Embryonic facial prominence (tissue), 1 donor: ENCODE measurements around the gene NR2E3.
A peak's percentile ranks its signal among the peaks of the same experiment; 100 is the strongest.

Source experiments
- DNase-seq: peaks from one replicate; pipeline ENCODE4 v3.0.0-alpha.2; 2016; ENCODE audit errors: extremely low spot score

The NR2E3 gene

GRCh38 chr15:71791975-71792374 is 18.4 kb upstream of the NR2E3 start:
- no peak for DNase-seq

DNA sequence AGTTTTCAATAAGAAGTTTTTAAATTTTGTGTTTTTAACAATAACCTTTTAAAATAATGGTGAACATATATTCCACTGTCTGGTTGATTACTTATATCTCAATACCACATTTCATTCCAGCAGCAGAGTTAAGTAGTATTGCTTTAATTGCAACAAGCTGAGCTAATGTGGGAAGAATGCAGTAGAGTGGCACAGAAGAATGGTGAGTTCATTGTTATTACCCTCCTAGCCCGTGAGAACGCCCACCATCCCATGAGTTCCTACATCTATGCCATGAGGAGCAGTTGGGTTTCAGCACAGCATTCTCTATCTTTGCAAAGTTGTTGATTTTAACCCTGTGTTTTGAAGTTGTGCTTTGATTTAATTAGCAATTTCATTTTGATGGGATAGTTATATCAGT is 17.8 kb upstream of the NR2E3 start:
- DNase-seq: no peak

DNA sequence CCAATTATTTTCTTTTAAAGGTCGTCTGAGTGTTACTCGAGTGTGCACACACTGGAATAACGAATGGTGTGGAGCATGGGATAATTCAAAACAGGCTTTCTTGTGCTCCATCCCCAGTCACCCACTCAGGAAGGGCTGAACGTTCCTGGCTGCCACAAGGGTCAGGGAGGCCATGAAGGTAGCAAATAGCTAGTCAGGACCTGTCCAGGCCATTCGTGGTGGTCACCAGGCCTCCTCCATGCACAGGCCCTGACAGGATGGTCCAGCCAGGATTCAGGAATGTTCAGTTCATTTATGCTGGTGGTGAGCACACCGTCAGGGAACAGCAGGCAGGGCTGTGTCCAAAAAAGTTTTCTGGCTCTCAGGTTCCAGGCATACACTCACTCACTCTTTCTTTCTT is 11.7 kb upstream of the NR2E3 start:
- DNase-seq: no peak

- no peak for DNase-seq
These were observed 10.2 kb upstream of the NR2E3 start for GRCh38 chr15:71800190-71800589.

DNA sequence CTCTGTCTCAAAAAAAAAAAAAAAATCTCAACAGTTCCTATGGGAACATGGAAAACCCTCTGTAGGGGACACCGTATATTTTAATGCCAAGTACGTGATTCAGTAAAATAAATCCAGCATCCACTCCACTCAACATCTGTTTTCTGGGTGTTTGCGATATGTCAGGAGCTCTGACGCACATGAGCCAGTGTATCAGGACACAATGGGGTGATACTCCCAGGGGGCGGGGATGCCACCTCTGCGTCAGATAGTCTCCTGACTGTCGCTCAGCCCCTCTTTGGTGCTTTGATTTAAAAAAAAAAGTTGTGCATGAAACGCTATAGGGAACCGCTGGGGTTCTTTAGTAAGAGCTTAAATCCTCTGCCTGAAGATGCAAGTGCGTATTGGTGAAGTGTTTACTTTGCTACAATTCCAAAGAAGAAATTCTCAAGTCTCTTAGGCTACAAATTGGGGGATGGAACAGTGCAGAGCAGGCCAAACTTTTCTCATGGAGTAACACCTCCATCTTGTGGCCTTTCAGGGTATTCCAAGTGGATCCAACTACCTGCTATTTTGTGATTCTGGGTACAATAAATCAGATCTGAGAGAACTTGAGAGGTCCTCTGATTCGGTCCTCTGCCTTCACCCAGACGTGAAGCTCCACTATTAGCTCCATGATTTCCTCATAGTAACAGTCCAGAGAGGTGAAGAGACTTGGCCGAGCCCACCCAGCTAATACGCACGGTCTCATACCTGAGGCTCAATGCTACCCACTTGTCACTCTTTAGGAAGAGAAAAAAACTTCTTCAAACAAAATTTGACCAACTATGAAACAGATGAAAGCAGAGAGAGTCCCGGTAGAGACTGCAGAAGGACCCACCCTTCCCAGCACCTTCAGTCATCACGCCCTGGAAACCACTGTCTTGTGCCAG is 9.3 kb upstream of the NR2E3 start:
- peak; percentile 73 for DNase-seq

- no peak for DNase-seq
These were observed 8.3 kb upstream of the NR2E3 start for GRCh38 chr15:71801935-71802655.

DNA sequence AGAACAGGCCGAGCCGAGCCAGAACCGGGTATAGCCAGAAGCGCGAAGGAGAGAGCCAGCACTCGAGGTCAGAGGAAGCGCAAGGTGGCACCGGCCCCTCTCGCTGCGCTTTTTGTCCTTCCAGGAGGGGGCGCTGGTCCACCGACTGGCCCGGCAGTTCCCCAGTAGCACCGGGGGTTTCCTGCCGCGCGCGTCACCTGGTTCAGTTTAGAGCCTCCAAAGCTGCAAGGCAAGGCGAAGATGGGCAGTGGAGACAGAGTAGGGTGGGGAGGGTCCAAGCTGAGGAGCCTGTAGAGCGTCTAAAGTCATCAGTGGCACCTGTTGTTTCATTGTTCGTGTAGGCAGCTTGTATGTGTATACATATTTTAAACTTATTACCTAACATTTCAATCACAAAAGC is 7.6 kb upstream of the NR2E3 start:
- DNase-seq: no peak

GRCh38 chr15:71804226-71804625 is 6.1 kb upstream of the NR2E3 start:
- DNase-seq: no peak

- no peak for DNase-seq
These were observed 5.5 kb upstream of the NR2E3 start for GRCh38 chr15:71804695-71805470.

DNA sequence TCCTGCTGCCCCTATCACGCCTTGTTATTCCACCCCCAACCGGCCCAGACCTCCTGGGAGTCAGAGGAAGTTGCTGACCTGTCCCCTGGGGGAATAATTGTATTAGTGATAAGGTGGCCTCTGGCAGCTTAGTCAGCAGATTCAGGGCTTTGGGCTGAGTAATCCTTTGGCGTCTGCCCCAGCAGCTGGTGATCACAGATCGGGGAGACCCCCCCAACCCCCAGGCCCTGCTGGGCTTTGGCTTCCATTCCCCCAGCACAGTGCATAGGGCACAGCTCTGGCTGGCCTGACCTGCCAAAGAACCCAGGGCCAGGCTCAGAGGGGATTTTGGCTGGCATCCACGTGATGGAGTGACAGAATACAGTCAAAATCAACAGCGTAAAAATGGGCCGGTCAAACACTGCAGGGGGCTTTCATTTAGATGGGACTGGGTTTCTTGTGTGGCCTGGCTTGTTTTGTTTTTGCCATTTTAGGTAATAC is 3.9 kb upstream of the NR2E3 start:
- no peak for DNase-seq

DNA sequence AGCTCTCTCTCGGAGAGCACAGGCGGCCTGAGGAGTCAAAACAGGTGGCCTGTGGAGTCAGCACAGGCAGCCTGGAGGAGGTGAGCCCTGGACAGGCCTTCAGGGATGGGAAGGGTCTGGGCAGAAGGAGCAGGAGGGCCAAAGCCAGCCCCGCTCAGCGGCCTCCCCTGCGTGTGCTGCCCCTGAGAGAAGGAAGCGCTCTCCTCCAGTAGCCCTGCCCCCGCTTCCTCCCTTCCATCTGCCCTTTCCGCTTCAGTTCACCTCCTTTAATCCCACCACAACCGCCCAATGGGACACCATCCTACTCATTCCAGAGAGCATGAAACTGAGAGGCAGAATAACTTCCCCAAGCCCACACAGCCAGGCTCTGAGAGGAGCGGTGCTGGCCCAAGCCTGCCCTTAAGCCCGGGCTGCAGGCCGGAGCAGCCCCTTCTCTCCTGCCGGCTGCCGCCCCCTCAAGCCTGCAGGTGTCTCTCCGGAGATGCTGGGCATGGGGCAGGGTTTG is 3.2 kb upstream of the NR2E3 start:
- no peak for DNase-seq

- no peak for DNase-seq
These were observed 2.7 kb upstream of the NR2E3 start for GRCh38 chr15:71807691-71808091.

DNA sequence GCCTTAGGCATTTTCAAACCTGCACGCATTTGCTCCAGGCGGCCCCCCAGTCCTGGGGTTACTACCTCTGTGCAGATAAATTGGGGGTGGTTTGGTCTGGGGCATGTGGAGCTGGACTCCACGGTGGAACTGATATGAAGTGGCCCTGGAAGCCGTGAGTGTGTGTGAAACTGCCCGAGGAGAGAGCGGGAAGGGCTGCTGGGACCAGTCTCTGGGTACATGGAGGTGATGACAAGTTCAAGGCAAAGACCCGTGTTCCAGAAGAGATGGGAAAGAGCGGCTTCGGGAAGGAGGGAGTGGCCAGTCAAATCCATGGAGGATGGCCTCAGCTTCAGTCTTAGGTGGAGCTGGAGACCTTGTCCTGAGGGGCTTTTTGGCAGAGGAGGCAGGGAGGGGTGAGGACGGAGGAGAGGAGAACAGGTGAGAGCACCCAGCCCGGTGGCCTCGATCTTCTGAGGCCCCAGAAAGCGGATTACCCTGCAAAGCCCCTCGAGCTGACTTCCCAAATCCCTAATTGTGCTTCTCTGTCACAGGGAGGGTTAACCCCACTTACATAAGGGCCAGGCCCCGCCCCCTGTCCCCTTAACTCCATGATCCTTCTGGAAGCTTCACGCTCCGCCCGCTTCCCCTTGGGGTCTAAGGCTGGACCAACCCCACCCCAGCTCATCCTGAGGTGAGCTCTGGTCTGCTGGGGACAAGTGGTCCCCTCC is 1.9 kb upstream of the NR2E3 start:
- no peak for DNase-seq

- no peak for DNase-seq
These were observed 1.0 kb upstream of the NR2E3 start for GRCh38 chr15:71809346-71809745.

DNA sequence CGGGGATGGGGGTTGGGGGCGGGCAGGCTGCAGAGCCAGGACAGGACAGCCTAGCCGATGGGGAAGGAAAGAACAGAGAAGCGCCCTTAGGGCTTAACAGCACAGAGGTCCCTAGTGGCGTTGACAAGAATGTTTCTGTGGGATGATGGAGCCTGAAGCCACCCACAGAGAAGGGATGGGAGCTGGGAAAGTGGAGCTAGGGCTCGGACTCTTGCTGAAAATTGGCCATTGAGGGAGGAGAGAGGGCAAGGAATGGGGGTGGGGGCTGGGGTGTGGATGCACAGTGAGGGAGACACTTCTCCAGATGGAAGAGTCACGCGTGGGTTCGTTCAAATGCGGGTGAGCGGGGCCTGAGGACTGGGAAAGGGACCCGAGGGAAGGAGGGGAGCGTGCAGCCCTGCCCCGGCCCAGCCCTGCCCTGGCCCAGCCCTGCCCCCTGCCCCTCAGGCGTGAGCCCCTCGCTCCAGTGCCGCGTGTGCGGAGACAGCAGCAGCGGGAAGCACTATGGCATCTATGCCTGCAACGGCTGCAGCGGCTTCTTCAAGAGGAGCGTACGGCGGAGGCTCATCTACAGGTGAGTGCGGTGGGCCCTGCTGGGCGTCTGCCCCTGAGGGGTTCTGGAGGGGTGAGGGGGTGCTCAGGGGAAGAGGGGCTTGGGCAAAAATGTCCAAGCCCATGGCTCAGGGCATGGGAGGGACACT is 832 bp downstream of the NR2E3 start:
- DNase-seq: no peak

DNA sequence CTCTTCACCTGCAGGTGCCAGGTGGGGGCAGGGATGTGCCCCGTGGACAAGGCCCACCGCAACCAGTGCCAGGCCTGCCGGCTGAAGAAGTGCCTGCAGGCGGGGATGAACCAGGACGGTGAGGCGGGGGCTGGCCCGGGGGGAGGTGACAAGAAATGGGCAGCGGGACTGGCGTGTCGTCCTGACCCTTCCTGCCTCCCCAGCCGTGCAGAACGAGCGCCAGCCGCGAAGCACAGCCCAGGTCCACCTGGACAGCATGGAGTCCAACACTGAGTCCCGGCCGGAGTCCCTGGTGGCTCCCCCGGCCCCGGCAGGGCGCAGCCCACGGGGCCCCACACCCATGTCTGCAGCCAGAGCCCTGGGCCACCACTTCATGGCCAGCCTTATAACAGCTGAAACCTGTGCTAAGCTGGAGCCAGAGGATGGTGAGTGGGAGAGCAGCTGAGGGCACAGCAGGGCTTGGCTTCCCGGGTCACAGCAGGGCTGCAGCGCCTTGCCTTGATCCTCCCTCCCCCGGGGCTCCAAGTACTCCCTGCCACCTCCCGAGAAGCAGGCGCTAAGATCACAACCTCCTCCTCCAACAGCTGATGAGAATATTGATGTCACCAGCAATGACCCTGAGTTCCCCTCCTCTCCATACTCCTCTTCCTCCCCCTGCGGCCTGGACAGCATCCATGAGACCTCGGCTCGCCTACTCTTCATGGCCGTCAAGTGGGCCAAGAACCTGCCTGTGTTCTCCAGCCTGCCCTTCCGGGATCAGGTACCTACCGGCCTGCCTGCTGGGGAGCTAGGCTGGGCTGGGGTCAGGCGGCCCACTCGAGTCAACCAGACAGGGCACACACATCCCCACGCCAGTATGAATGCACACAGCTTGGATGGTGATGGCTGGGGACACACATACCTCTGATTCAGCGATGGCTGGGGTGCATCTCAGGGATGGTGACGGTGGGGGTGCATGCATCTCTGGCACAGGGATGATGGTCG is 1.7 kb downstream of the NR2E3 start:
- no peak for DNase-seq

DNA sequence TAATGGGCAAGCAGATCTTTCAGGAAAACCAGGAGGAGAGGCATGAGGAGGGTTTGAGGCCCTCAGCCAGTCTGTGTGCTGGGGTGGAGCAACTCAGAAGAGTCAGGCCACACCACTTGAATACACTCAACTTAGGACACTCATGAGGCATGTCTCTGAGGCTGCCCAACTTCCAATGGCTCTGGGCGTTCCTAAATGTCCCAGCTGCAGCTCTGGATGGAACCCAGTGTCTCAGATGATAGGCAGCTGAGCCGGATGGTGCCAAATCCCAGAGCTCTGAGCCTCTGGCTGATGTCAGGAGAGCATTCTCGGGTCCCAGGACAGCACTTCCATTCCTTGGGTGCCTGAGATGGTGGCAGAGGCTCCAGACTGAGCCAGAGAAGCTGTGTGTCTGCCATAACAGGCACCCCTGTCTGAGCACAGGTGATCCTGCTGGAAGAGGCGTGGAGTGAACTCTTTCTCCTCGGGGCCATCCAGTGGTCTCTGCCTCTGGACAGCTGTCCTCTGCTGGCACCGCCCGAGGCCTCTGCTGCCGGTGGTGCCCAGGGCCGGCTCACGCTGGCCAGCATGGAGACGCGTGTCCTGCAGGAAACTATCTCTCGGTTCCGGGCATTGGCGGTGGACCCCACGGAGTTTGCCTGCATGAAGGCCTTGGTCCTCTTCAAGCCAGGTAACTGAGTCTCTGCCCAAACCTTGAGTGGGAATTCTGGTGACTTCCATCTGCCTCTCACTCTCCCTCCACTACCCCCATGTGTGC is 2.8 kb downstream of the NR2E3 start:
- no peak for DNase-seq

GRCh38 chr15:71813723-71814470 is 3.5 kb downstream of the NR2E3 start:
- DNase-seq: no peak
